HG03460 (cell line): ENCODE measurements around the gene CELA2A.

Experiments used
- ATAC-seq: cut with Tn5 transposase; IDR thresholded peaks from one replicate; pipeline ENCODE4 v1.9.1; 2021; ENCODE audit not compliant: unreplicated experiment

CELA2A gene

GRCh38 chr1:15456313-15456954 lies at the start of gene CELA2A:
TSS of gene CELA2A (plus strand) at chr1:15456732. CDS start at chr1:15456754, 22 bp downstream.
- no peak for ATAC-seq

GRCh38 chr1:15407580-15407979 lies 49.0 kb upstream of the CELA2A start:
- no peak for ATAC-seq

DNA sequence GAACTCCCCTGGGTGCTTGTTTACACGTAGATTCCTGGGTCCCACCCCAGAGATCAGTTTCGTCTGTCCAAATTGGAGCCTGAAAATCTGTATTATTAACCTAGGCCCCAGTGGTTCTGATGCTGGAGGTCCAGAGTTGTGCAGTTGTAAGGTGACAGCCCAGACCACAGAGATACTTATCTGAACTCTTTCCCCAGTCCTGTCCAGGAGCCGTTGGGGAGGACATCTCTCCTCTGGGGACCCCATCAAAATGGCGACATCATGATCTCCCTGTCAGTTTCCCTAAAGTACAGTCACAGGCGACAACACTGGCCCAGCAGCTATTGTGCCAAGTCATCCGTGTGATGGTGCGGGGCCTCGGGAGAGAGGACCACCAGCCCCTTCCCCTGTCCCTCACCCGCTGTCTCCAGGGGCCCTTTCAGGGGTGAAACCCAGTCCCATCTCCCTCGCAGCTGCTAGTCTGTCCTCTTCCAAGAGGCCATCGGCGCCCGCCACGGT lies 47.6 kb upstream of the CELA2A start:
- no peak for ATAC-seq

- peak; percentile 75 for ATAC-seq
Observed at GRCh38 chr1:15409388-15410222, 46.9 kb upstream of the CELA2A start, which contains the start of gene EFHD2. TSS of gene EFHD2 (plus strand) at chr1:15409888. CDS start at chr1:15409972, 84 bp downstream.

DNA sequence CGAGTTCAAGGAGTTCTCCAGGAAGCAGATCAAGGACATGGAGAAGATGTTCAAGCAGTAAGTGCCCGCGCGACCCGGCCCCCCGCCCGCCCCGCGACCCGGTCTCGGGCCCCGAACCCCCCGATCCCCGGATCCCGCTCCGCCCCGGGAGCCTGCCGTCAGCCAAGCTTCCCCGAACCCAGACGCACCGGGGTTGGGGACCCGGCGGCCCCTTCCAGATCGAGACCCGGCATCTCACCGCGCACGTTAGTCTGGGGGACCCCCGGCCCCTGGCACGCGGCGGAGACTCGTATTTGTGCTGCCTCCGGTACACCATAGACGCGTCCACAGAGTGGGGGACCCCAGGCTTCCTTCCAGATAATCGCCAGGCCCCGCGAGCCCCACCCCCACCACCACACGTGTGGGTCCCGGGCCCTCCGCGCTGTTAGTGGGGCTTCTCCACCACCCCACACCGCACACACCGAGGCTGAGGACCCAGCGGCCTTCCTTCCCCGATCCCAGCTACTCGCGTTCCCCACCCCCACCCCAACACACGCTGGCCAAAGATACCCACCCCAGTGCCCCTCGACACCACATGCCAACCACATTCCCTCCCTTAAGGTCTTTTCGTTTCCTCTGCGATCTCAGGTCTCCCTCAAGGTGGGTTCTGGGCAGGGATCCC lies 46.2 kb upstream of the CELA2A start:
- ATAC-seq: no peak

DNA sequence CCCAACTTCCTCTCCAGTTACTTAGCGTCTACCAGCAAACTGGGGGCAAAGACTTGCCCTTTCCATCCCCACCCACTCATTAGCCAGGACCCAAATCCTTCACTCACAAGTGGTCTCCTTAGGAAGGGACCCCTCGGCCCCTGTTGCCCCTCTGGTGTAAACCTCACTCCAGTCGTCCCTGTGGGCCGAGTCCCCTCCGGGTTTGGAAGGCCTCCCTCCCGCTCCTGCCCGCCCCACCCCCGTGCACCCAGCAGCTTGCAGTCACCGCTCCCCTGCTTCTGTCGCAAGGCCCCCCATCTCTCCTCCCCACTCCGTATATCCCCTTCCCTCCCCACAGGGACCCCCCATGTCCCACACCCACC lies 45.7 kb upstream of the CELA2A start:
- no peak for ATAC-seq

DNA sequence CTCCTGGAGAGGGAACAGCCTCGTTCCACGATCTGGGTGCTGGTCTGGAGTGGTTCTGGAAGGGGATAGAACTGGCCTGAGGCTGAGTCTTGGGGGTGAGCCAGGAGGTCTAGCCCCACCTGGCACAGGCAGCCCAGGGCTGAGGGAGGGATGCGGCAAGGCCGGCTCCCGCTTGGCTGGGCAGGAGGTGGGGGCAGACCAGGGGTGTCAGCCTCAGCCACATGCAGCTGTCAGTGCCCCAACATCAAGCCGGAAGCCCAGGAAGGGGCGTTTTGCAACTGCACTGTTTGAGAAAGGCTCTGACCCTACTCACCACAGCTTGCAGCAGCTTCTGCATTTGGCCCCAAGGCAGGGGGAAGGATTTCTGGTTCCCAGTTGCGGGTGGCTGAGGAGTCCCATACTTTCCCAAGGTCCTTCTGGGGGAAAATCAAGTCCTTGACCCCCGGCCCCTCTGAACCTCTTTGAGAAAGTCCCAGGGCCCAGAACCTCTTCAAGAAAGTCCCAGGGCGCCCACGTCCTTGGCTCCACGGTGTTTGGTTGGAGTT lies 44.9 kb upstream of the CELA2A start:
- ATAC-seq: peak; percentile 49

GRCh38 chr1:15412175-15412800 lies 44.2 kb upstream of the CELA2A start:
- ATAC-seq: no peak

DNA sequence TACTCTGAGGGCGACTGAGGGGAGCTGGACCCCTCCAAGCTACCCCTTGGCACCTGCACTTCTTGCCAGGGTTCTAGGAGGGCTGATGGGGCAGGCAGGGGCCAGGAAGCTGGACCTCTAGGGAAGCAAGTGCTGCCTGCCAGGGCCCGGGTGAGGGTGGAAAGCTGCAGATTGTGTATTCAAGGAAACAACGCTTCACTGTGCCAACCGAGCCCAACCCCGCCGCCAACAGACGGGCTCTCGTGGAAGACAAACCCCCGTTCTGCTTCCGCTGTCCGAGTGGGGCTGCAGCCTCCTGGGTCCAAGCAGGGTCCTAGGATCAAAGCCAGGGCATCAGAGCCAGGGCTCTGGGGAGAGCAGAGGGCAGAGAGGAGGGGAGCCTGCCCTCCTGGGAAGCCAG lies 43.7 kb upstream of the CELA2A start:
- ATAC-seq: no peak

DNA sequence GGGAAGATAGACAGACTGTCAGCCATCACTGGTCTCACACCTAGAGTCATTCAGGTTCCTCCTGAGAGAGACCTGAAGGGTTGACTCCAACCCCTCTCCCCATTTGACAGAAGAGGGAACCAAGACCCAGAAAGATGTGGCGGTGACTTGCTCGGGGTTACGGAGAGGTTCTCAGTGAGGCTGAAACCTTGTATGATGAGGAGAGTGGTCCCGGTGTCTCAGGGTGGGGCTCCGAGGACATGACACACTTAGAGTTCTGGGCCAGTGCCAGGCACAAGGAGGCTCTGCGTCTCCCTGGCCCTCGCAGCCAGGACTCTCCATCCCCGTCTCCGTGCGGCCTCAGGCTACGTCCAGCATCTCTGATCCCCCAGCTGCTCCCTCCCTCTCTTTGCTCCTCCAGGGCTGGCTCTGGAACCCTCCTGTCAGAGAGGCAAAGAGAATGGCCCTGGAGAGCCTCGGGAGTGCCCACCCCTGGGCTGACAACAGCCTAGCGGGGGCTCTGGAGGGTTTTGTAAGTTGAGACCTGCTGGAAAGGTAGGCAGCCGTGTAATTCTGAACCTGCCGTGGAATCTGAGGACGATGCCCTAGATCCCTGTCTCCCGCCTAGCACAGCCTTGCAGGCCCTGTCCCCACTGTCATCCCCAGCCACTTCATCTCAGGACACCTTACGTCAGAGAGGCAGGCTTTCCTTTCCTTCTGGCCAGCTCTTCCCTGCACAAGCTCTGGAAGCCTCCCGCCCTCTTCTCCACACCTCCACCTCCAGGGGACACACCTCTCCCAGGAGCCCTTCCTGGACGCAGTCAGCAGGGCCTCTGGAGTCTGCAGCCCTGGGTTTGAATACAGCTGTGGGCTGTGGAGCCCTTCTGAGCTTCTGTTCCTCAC lies 42.7 kb upstream of the CELA2A start:
- ATAC-seq: no peak

- ATAC-seq: no peak
Observed at GRCh38 chr1:15414445-15414983, 42.0 kb upstream of the CELA2A start.

GRCh38 chr1:15417059-15417934 lies 39.2 kb upstream of the CELA2A start:
- ATAC-seq: peak; percentile 36

GRCh38 chr1:15418806-15419515 lies 37.6 kb upstream of the CELA2A start:
- no peak for ATAC-seq

DNA sequence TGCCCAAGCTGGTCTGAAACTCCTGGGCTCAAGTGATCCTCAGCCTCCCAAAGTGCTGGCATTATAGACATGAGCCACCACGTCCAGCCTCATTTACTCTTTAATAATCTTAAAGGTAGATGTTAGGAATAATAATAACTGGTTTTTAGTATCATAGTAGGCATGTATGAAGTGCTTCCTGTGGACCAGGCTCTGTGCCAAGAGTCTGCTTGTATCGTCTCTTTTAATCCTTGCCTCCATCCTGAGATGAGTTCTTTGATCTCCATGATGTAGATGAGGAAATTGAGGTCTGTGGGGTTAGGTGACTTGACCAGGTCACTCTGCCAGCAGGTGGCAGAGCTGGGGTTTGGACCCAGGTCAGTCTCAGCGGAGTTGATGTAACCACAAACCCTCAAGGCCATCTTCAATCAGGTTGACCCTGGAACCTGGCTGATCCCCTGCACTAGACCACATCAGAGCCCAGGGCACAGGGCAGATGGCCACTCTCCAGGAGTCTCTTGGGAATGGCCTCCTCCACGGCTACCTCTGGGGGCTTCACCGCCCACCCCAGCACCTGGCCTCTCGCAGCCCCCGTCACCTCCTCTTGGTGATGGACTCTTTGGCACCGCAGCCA lies 35.6 kb upstream of the CELA2A start:
- no peak for ATAC-seq

- ATAC-seq: no peak
Observed at GRCh38 chr1:15422871-15423270, 33.7 kb upstream of the CELA2A start.

- ATAC-seq: no peak
Observed at GRCh38 chr1:15423355-15424077, 33.0 kb upstream of the CELA2A start.

DNA sequence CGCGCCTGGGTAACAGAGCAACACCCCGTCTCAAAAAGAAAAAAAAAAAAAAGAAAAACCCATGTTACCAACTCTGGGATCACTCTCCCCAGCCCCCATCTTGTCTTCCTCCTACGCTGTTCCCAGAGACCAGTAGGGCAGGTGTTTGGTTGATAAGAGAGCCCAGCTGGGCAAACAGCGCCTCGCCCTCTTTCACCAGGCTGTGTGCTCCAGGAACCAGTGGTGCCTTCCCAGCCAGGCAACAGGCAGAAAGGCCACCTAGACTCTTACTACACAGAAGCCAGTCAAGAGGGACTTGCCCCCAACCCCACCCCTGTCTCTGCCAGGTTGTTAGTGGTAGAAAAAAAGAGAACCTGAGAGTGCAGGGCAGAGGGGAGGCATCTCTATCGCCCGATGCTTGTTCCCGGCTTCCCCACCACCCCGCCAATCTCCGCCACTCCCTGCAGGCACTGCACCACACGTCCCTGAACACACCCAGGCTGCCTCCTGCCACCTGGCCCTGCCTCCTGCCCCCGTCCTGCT lies 32.3 kb upstream of the CELA2A start:
- ATAC-seq: no peak
